Skeletal muscle tissue (tissue), 4 donors: ENCODE data around the gene MRPL39. TPM values are rescaled to one million over a fixed set of nuclear protein-coding genes. Genes with fewer than 3 reads are reported as not detected.
"Not testable (repeated sequence)": the region's sequence is repeated elsewhere in the genome, so short reads cannot be mapped to it uniquely, and the experiment has no call there.

Experiments used
- H3K27ac ChIP-seq: one replicate; pipeline ENCODE4 v1.7.0; 2013; ENCODE audit warnings: mild to moderate bottlenecking, low read depth, low read length, inconsistent platforms
- H3K27me3 ChIP-seq, 3 donors: one replicate each; pipeline ENCODE4 v1.7.0; 2013; ENCODE audit warnings: low read length in 3 of 3; ENCODE audit not compliant: control insufficient read depth in 3 of 3, insufficient read depth in 3 of 3
- H3K36me3 ChIP-seq, 3 donors: one replicate each; pipeline ENCODE4 v1.7.0; 2013; ENCODE audit warnings: low read length in 3 of 3; ENCODE audit not compliant: control insufficient read depth in 3 of 3, insufficient read depth in 3 of 3
- H3K4me1 ChIP-seq, 3 donors: one replicate each; pipeline ENCODE4 v1.7.0; 2013; ENCODE audit warnings: low read length in 3 of 3, mild to moderate bottlenecking in 3 of 3; ENCODE audit not compliant: control insufficient read depth in 3 of 3, insufficient read depth in 3 of 3
- H3K4me3 ChIP-seq, 3 donors: one replicate each; pipeline ENCODE4 v1.7.0; 2013; ENCODE audit warnings: low read length in 3 of 3
- H3K9ac ChIP-seq, 3 donors: one replicate each; pipeline ENCODE4 v1.7.0; 2013; ENCODE audit warnings: low read length in 3 of 3, mild to moderate bottlenecking in 3 of 3, moderate library complexity in 2 of 3, low read depth in 1 of 3
- H3K9me3 ChIP-seq, 3 donors: one replicate each; pipeline ENCODE4 v1.7.0; 2013; ENCODE audit warnings: low read length in 3 of 3; ENCODE audit not compliant: control insufficient read depth in 3 of 3
- total RNA-seq: library from RNA; depleted of rRNA; stranded (reverse); fragments of >200 nt; gene quantifications from one replicate; pipeline ENCODE4 v1.2.3, GENCODE V29; 2014
- donor health status: Osteomylitis.

Gene MRPL39
- total RNA-seq, 1 donor from 2014 or later: 33.4 TPM

GRCh38 chr21:25638660-25639550 is 31.6 kb upstream of the MRPL39 start, which contains the start of gene JAM2:
JAM2 (plus strand) TSS chr21:25639258; CDS start chr21:25639822, 564 bp downstream.
- Histone ChIP-seq H3K9ac (peak within 1 kb of the TSS; percentile 47 to 80 (median 60)), H3K9me3 (no peaks in the 10 kb centered on the region), H3K4me3 (peak within 1 kb of the TSS; percentile 67 to 76 (median 71)), H3K4me1 (peaks cover 8 to 10% (median 9%) of the 10 kb centered on the region in 3 donors), H3K36me3 (no peaks in the 10 kb centered on the region), H3K27me3 (peaks cover 0 to 8% (median 0%) of the 10 kb centered on the region in 3 donors), H3K27ac (peak within 1 kb of the TSS; percentile 36)

DNA sequence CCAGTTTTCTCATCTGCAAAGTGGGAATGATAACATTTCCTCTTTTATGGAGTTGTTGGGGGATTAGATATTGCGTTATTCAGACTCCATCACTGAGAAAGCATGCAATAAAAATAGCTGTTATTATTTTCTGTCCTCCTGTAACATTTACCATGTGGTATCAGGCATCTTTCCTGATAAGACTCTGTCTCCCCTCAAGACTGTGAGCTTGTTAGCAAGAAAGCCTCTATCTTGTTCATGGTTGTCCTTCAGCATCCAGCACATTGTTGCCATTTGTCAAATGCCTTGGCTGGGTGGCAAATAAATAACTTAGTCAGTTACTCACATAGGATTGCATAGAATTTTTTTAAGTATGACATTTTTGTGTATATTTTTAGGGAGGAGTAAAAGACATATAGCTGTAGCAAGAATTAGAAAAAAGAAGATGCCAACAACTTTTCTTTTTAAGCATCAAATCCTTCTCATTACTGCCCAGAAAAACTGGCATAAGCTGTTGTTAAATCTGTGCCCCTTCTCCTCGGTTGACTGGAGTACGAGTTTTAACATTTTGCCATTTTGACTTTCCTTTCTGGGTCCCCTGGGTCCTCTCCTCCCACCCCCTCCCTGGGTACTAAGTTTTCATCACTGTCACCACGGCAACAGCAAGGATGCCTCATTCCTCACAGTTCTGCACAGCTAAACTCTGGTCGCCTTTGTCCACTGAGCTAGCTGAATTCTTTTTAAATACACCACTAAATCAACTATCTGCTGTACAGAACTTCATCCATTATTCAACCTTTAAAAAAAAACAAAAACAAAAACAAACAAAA is 30.8 kb upstream of the MRPL39 start:
- Histone ChIP-seq H3K9me3 (no peaks in the 10 kb centered on the region), H3K4me1 (peaks cover 8 to 10% (median 9%) of the 10 kb centered on the region in 3 donors), H3K36me3 (no peaks in the 10 kb centered on the region), H3K27me3 (peaks cover 0 to 8% (median 0%) of the 10 kb centered on the region in 3 donors), H3K9ac (peak overlapping the region in 1 of 3 donors; percentile 51), H3K27ac (no peak overlapping the region), H3K4me3 (peak overlapping the region in 2 of 3 donors; percentile 67 to 76)

- Histone ChIP-seq H3K27me3 (peaks cover 0 to 8% (median 0%) of the 10 kb centered on the region in 3 donors), H3K9ac (no peak overlapping the region), H3K4me3 (no peak overlapping the region), H3K36me3 (no peaks in the 10 kb centered on the region), H3K27ac (no peak overlapping the region), H3K4me1 (peaks cover 8 to 10% (median 9%) of the 10 kb centered on the region in 3 donors), H3K9me3 (no peaks in the 10 kb centered on the region)
Observed at GRCh38 chr21:25636727-25637126, 29.4 kb upstream of the MRPL39 start.

DNA sequence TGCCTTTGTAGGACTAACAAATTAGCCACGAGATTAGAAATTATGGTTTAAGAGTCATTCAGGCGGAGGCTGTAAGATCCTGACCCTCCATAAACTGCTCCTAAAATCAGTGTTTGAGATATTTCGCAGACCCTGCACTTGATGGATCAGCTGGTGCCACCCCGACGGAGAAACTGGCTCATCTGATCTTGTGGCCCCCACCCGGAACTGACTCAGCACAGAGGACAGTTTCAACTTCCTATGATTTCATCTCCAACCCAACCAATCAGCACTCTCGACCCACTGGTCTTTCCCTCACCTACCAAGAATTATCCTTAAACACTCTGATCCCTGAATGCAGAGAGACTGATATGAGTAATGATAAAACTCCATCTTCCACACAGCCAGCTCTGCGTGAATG is 28.0 kb upstream of the MRPL39 start:
- Histone ChIP-seq H3K9ac (no peak overlapping the region), H3K36me3 (no peaks in the 10 kb centered on the region), H3K27me3 (peaks cover 0 to 8% (median 0%) of the 10 kb centered on the region in 3 donors), H3K4me1 (peaks cover 6 to 10% (median 7%) of the 10 kb centered on the region in 3 donors), H3K27ac (no peak overlapping the region), H3K4me3 (no peak overlapping the region), H3K9me3 (no peaks in the 10 kb centered on the region)

GRCh38 chr21:25632296-25632695 is 25.0 kb upstream of the MRPL39 start:
- Histone ChIP-seq H3K27ac (no peak overlapping the region), H3K4me1 (no peaks in the 10 kb centered on the region), H3K9me3 (no peaks in the 10 kb centered on the region), H3K36me3 (no peaks in the 10 kb centered on the region), H3K9ac (no peak overlapping the region), H3K27me3 (no peaks in the 10 kb centered on the region), H3K4me3 (no peak overlapping the region)

DNA sequence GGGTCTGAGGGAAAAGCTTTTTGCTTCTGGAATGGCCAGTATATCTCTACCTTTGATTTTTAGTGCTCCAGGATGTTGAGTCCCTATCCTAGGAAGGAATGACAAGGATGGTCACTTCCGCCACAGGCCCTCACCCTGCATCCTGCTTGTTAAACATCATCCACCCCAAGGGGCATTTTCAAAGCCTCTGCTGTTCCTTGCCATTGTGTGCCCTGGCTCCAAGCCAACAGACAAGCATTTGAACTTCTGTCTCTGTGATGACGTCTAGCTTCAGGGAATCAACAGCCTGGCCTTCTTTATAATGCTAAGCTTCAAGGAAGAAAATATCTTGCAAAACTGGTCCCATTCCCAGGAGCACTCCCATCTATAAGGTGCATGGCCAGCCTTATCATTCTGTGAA is 19.5 kb upstream of the MRPL39 start:
- Histone ChIP-seq H3K27ac (no peak overlapping the region), H3K36me3 (no peaks in the 10 kb centered on the region), H3K27me3 (no peaks in the 10 kb centered on the region), H3K4me3 (no peak overlapping the region), H3K4me1 (no peaks in the 10 kb centered on the region), H3K9me3 (no peaks in the 10 kb centered on the region), H3K9ac (peak overlapping the region in 1 of 3 donors; percentile 36)

- not testable (repeated sequence) for H3K9ac ChIP-seq, H3K36me3 ChIP-seq, H3K9me3 ChIP-seq, H3K4me3 ChIP-seq, H3K27ac ChIP-seq, H3K27me3 ChIP-seq, H3K4me1 ChIP-seq
Observed at GRCh38 chr21:25625776-25626555, 18.7 kb upstream of the MRPL39 start.

- Histone ChIP-seq H3K27ac (no peak overlapping the region), H3K9me3 (no peaks in the 10 kb centered on the region), H3K4me3 (no peak overlapping the region), H3K27me3 (no peaks in the 10 kb centered on the region), H3K36me3 (no peaks in the 10 kb centered on the region), H3K9ac (no peak overlapping the region), H3K4me1 (no peaks in the 10 kb centered on the region)
Observed at GRCh38 chr21:25625036-25625435, 17.8 kb upstream of the MRPL39 start.

DNA sequence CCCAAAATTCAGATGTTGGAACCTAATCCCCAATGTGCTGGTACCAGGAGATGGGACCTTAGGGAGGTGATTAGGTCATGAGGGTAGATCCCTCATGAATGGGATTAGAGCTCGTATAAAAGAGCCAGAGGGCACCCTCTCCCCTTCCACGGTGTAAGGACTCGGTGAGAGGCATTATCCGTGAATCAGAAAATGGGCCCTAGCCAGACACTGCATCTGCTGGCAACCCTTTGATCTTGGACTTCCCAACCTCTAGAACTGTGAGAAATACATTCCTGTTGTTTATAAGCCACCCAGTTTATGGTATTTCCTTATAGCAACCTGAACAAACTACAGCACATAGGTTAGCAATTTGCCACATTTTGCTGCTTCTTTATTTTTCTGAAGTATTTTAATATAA is 17.2 kb upstream of the MRPL39 start:
- H3K36me3 ChIP-seq: no peaks in the 10 kb centered on the region
- no peak overlapping the region for H3K4me3 ChIP-seq
- no peaks in the 10 kb centered on the region for H3K4me1 ChIP-seq
- no peak overlapping the region for H3K9ac ChIP-seq
- H3K27ac ChIP-seq: no peak overlapping the region
- H3K9me3 ChIP-seq: no peaks in the 10 kb centered on the region
- H3K27me3 ChIP-seq: no peaks in the 10 kb centered on the region
